Heart left ventricle (tissue), 13 donors: ENCODE measurements around the gene ITPR2.

Source experiments
- POLR2A ChIP-seq, 2 donors: fragments of 450-650 bp; IDR thresholded peaks; one replicate each; pipeline ENCODE4 v1.6.1; 2017; ENCODE audit warnings: antibody characterized with exemption in 2 of 2, mild to moderate bottlenecking in 2 of 2, moderate library complexity in 2 of 2
- TF ChIP-seq, protein P1 (sequence below), 12 donors: fragments of 200-600 bp; sonication (generic) in 4 of 12; IDR thresholded peaks; one replicate each; pipeline versions ENCODE4 v1.5.0 to v1.8.0; 2018 to 2022; ENCODE audit warnings: antibody characterized with exemption in 12 of 12, mild to moderate bottlenecking in 5 of 12
- donor health status: ischemic (EF 13 %, LVEDD 7.1; RV severe dilation, severe dysfunction).
- donor health status: DM: no; HTN: yes; CAD: no.
- donor health status: DM: no; HTN: no; CAD: no.
- donor health status: ischemic (EF 25% LVEDD 6.9; RV normal size, moderate dysfunction).
- donor health status: ischemic (EF 25% LVEDD 5.7; RV mildly dilated, moderate dysfunction).
- donor health status: ischemic (EF 35%, LVEDD 5.7; RV mildly dilated, moderate dysfunction).
- donor health status: nonischemic (EF 11% LVEDD 7.7; RV severe dilation, severe dysfunction).
- donor health status: DM: yes; HTN: yes; CAD: no.
- donor health status: PGD.
- donor health status: ischemic (EF 29% LVEDD 5.4; RV normal size, mild dysfunction).
- donor health status: nonischemic (EF 23%, LVEDD 6.1; RV moderate dilation, normal function).

DNA sequence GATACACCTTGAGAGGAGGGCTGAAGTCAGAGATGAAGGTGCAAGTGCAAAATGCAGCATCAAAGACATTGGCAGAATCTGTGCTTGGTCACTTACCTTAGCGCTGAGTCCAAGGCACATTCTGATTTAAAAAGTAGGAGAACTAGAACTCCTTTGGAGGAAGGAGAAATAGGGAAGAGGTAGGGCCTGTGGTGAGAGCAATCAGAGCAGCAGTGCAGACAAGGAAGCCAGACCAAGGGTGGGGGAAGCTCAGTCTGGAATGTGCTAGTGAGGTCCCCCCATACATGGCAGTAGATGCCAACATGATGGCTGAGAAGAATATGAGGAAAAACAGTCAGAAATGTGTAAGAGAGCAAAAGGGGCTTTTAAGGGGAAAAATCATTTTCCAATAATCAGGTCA, 431.1 kb downstream of the ITPR2 start:
- TF ChIP-seq, protein P1, sequence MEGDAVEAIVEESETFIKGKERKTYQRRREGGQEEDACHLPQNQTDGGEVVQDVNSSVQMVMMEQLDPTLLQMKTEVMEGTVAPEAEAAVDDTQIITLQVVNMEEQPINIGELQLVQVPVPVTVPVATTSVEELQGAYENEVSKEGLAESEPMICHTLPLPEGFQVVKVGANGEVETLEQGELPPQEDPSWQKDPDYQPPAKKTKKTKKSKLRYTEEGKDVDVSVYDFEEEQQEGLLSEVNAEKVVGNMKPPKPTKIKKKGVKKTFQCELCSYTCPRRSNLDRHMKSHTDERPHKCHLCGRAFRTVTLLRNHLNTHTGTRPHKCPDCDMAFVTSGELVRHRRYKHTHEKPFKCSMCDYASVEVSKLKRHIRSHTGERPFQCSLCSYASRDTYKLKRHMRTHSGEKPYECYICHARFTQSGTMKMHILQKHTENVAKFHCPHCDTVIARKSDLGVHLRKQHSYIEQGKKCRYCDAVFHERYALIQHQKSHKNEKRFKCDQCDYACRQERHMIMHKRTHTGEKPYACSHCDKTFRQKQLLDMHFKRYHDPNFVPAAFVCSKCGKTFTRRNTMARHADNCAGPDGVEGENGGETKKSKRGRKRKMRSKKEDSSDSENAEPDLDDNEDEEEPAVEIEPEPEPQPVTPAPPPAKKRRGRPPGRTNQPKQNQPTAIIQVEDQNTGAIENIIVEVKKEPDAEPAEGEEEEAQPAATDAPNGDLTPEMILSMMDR (IDR thresholded peaks at IDR 0.05), result no peak
- TF ChIP-seq POLR2A (IDR thresholded peaks at IDR 0.05), result no peak
